HepG2 (cell line): Measurements from ENCODE around the gene PCBD2. TPM values are rescaled to one million over a fixed set of nuclear protein-coding genes. Genes with fewer than 3 reads are reported as not detected.

Experiments
- BHLHE40 ChIP-seq: IDR thresholded peaks from 2 replicates; pipeline ENCODE4 v1.6.1; 2011; ENCODE audit warnings: low read length, improper control_type of control experiment
- DBP ChIP-seq: sonication (generic); formaldehyde crosslinking; IDR thresholded peaks from 2 replicates; pipeline ENCODE4 v1.4.0; 2020; ENCODE audit warnings: missing genetic modification reagents; ENCODE audit errors: not compliant biosample characterization
- FOXM1 ChIP-seq: sonication (generic); formaldehyde crosslinking; IDR thresholded peaks from 2 replicates; pipeline ENCODE4 v1.5.0; 2020; ENCODE audit warnings: missing genetic modification reagents
- HDAC1 ChIP-seq: sonication (generic); formaldehyde crosslinking; IDR thresholded peaks from 2 replicates; pipeline ENCODE4 v1.5.1; 2020; ENCODE audit warnings: mild to moderate bottlenecking, missing genetic modification reagents
- HES4 ChIP-seq: sonication (generic); formaldehyde crosslinking; IDR thresholded peaks from 2 replicates; pipeline ENCODE4 v1.9.0; 2021; ENCODE audit warnings: mild to moderate bottlenecking, missing genetic modification reagents, borderline replicate concordance
- JUND ChIP-seq: sonication (generic); formaldehyde crosslinking; IDR thresholded peaks from 2 replicates; pipeline ENCODE4 v1.8.0; 2022; ENCODE audit warnings: mild to moderate bottlenecking, missing genetic modification reagents
- MED8 ChIP-seq: sonication (generic); formaldehyde crosslinking; IDR thresholded peaks from 2 replicates; pipeline ENCODE4 v1.8.1; 2023; ENCODE audit warnings: mild to moderate bottlenecking, missing genetic modification reagents; ENCODE audit not compliant: insufficient replicate concordance
- REL ChIP-seq: sonication (generic); formaldehyde crosslinking; conservative IDR thresholded peaks from 2 replicates; pipeline ENCODE4 v1.8.0; 2022; ENCODE audit warnings: mild to moderate bottlenecking, missing genetic modification reagents, moderate library complexity
- REPIN1 ChIP-seq: sonication (generic); formaldehyde crosslinking; IDR thresholded peaks from 2 replicates; pipeline ENCODE4 v1.8.0; 2022; ENCODE audit warnings: missing genetic modification reagents, low read depth, mild to moderate bottlenecking, borderline replicate concordance
- TOE1 ChIP-seq: sonication (generic); formaldehyde crosslinking; IDR thresholded peaks from 2 replicates; pipeline ENCODE4 v1.4.0; 2020; ENCODE audit warnings: mild to moderate bottlenecking, missing genetic modification reagents
- ZBTB33 ChIP-seq: sonication (generic); formaldehyde crosslinking; IDR thresholded peaks from 2 replicates; pipeline ENCODE4 v1.4.0; 2020; ENCODE audit warnings: missing genetic modification reagents
- ZNF24 ChIP-seq: fragments of 450-650 bp; IDR thresholded peaks from 2 replicates; pipeline ENCODE4 v1.6.1; 2017; ENCODE audit warnings: antibody characterized with exemption, mild to moderate bottlenecking
- ZNF333 ChIP-seq: sonication (generic); formaldehyde crosslinking; IDR thresholded peaks from 2 replicates; pipeline ENCODE4 v1.4.0; 2020; ENCODE audit warnings: mild to moderate bottlenecking, missing genetic modification reagents, borderline replicate concordance
- ZNF383 ChIP-seq: sonication (generic); formaldehyde crosslinking; IDR thresholded peaks from 2 replicates; pipeline ENCODE4 v1.4.0; 2020; ENCODE audit warnings: missing genetic modification reagents, mild to moderate bottlenecking, borderline replicate concordance
- ZNF430 ChIP-seq: sonication (generic); formaldehyde crosslinking; IDR thresholded peaks from 2 replicates; pipeline ENCODE4 v1.9.0; 2021; ENCODE audit warnings: mild to moderate bottlenecking, missing genetic modification reagents
- ZNF740 ChIP-seq: sonication (generic); formaldehyde crosslinking; IDR thresholded peaks from 2 replicates; pipeline ENCODE4 v1.4.0; 2020; ENCODE audit warnings: missing genetic modification reagents
- ZSCAN21 ChIP-seq: sonication (generic); formaldehyde crosslinking; IDR thresholded peaks from 2 replicates; pipeline ENCODE4 v1.8.0; 2022; ENCODE audit warnings: mild to moderate bottlenecking, missing genetic modification reagents, moderate library complexity, borderline replicate concordance
- ZSCAN30 ChIP-seq: sonication (generic); formaldehyde crosslinking; IDR thresholded peaks from 2 replicates; pipeline ENCODE4 v1.5.0; 2020; ENCODE audit warnings: mild to moderate bottlenecking, missing genetic modification reagents
- polyA plus RNA-seq, 8 experiments: library from polyadenylated mRNA; depleted of rRNA in 3 of 8; stranded (reverse) in 7 of 8; unstranded in 1 of 8; fragments of >200 nt; fragmentation: Illumina TruSeq in 4 of 8; extraction: Trizol in 4 of 8; gene quantifications; 2 replicates each; pipeline versions ENCODE4 v1.2.1 to v1.2.3, GENCODE V29; 2011 to 2016; ENCODE audit warnings: low read depth in 4 of 8, missing spikeins in 1 of 8, mixed read lengths in 1 of 8; ENCODE audit not compliant: insufficient read depth in 1 of 8
- total RNA-seq, 5 experiments: library from RNA; depleted of rRNA; stranded (reverse); fragments of >200 nt; fragmentation: Illumina TruSeq; extraction: Trizol; gene quantifications; 2 replicates each; pipeline ENCODE4 v1.2.3, GENCODE V29; 2016; ENCODE audit warnings: low read depth in 1 of 5
- TF ChIP-seq, protein P1 (sequence below): sonication (generic); formaldehyde crosslinking; IDR thresholded peaks from 2 replicates; pipeline ENCODE4 v1.8.0; 2022; ENCODE audit warnings: missing genetic modification reagents, mild to moderate bottlenecking, moderate library complexity, borderline replicate concordance
- TF ChIP-seq, protein P2 (sequence below): sonication (generic); formaldehyde crosslinking; IDR thresholded peaks from 2 replicates; pipeline ENCODE4 v1.4.0; 2020; ENCODE audit warnings: mild to moderate bottlenecking, missing genetic modification reagents
- TF ChIP-seq, protein P3 (sequence below): sonication (generic); formaldehyde crosslinking; IDR thresholded peaks from 2 replicates; pipeline ENCODE4 v1.5.0; 2020; ENCODE audit warnings: mild to moderate bottlenecking, missing genetic modification reagents, borderline replicate concordance

The PCBD2 gene
- total and polyA plus RNA-seq, 2 of the 13 experiments (the other 11 are each of a cell fraction or from before 2014, with no cell fraction given): 5.5 to 12.0 TPM

GRCh38 chr5:134964359-134965270, 59.7 kb downstream of the PCBD2 start (continued):
- TF ChIP-seq REPIN1 (peak; percentile 14; the same call in 1 of the 2 replicates), ZNF333 (CRISPR knock-in tag) (no peak), MED8 (CRISPR knock-in tag) (no peak), JUND (CRISPR knock-in tag) (no peak), FOXM1 (CRISPR knock-in tag) (no peak), ZNF24 (no peak), ZNF383 (CRISPR knock-in tag) (no peak), ZSCAN21 (CRISPR knock-in tag) (no peak), TOE1 (CRISPR knock-in tag) (no peak), HDAC1 (CRISPR knock-in tag) (peak; percentile 53; the same call in 1 of the 2 replicates), BHLHE40 (peak; percentile 85), ZSCAN30 (CRISPR knock-in tag) (no peak), HES4 (CRISPR knock-in tag) (no peak), REL (no peak), ZNF430 (peak; percentile 48; the same call in 1 of the 2 replicates), ZNF740 (CRISPR knock-in tag) (no peak), DBP (CRISPR knock-in tag) (no peak), ZBTB33 (CRISPR knock-in tag) (no peak)
- TF ChIP-seq, protein P1, sequence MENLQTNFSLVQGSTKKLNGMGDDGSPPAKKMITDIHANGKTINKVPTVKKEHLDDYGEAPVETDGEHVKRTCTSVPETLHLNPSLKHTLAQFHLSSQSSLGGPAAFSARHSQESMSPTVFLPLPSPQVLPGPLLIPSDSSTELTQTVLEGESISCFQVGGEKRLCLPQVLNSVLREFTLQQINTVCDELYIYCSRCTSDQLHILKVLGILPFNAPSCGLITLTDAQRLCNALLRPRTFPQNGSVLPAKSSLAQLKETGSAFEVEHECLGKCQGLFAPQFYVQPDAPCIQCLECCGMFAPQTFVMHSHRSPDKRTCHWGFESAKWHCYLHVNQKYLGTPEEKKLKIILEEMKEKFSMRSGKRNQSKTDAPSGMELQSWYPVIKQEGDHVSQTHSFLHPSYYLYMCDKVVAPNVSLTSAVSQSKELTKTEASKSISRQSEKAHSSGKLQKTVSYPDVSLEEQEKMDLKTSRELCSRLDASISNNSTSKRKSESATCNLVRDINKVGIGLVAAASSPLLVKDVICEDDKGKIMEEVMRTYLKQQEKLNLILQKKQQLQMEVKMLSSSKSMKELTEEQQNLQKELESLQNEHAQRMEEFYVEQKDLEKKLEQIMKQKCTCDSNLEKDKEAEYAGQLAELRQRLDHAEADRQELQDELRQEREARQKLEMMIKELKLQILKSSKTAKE (CRISPR knock-in tag): peak; percentile 63
- TF ChIP-seq, protein P2, sequence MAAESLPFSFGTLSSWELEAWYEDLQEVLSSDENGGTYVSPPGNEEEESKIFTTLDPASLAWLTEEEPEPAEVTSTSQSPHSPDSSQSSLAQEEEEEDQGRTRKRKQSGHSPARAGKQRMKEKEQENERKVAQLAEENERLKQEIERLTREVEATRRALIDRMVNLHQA (CRISPR knock-in tag): no peak
- TF ChIP-seq, protein P3, sequence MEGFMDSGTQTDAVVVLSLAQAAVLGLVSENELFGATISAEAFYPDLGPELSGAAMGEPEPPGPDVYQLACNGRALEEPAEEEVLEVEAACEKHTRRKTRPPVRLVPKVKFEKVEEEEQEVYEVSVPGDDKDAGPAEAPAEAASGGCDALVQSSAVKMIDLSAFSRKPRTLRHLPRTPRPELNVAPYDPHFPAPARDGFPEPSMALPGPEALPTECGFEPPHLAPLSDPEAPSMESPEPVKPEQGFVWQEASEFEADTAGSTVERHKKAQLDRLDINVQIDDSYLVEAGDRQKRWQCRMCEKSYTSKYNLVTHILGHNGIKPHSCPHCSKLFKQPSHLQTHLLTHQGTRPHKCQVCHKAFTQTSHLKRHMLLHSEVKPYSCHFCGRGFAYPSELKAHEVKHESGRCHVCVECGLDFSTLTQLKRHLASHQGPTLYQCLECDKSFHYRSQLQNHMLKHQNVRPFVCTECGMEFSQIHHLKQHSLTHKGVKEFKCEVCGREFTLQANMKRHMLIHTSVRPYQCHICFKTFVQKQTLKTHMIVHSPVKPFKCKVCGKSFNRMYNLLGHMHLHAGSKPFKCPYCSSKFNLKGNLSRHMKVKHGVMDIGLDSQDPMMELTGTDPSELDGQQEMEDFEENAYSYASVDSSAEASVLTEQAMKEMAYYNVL (CRISPR knock-in tag): no peak
